ENCODE data around the gene FUT7. TPM values are rescaled to one million over a fixed set of nuclear protein-coding genes. Genes with fewer than 3 reads are reported as not detected.
"Not testable (repeated sequence)": the region's sequence is repeated elsewhere in the genome, so short reads cannot be mapped to it uniquely, and the experiment has no call there.

FUT7 gene
- total RNA-seq, 2 donors from 2014 or later: not detected

- intact Hi-C loops (cut with DNase I): no loop called here
- TF ChIP-seq CTCF (IDR thresholded peaks at IDR 0.05): no peak
- Histone ChIP-seq H3K36me3 (no peaks in the 10 kb centered on the region), H3K27me3 (no peaks in the 10 kb centered on the region), H3K27ac (no peak overlapping the region), H3K4me3 (no peak overlapping the region), H3K4me1 (no peaks in the 10 kb centered on the region), H3K9me3 (no peaks in the 10 kb centered on the region), H3K9ac (ENCODE audit: low read depth in 2 of 2, low read length in 2 of 2) (no peak overlapping the region)
- DNase-seq: no peak
These were observed 23.6 kb downstream of the FUT7 start for GRCh38 chr9:137008312-137008711.

- no peak for TF ChIP-seq CTCF (IDR thresholded peaks at IDR 0.05)
- intact Hi-C loops (cut with DNase I): no loop called here
- H3K27me3 ChIP-seq: no peaks in the 10 kb centered on the region
- H3K36me3 ChIP-seq: no peaks in the 10 kb centered on the region
- no peaks in the 10 kb centered on the region for H3K4me1 ChIP-seq
- no peak for DNase-seq
- H3K9me3 ChIP-seq: no peaks in the 10 kb centered on the region
- H3K4me3 ChIP-seq: no peak overlapping the region
- no peak overlapping the region for H3K9ac ChIP-seq (ENCODE audit: low read depth in 2 of 2, low read length in 2 of 2)
- no peak overlapping the region for H3K27ac ChIP-seq
These were observed 24.0 kb downstream of the FUT7 start for GRCh38 chr9:137007816-137008270.

GRCh38 chr9:137007108-137007815 is 24.6 kb downstream of the FUT7 start:
- Histone ChIP-seq H3K4me3 (no peak overlapping the region), H3K9ac (ENCODE audit: low read depth in 2 of 2, low read length in 2 of 2) (no peak overlapping the region), H3K4me1 (no peaks in the 10 kb centered on the region), H3K36me3 (no peaks in the 10 kb centered on the region), H3K9me3 (no peaks in the 10 kb centered on the region), H3K27ac (no peak overlapping the region), H3K27me3 (no peaks in the 10 kb centered on the region)
- no peak for DNase-seq
- TF ChIP-seq CTCF (IDR thresholded peaks at IDR 0.05): no peak
- intact Hi-C loops (cut with DNase I): no loop called here

GRCh38 chr9:137006116-137007003 is 25.5 kb downstream of the FUT7 start:
- no peaks in the 10 kb centered on the region for H3K27me3 ChIP-seq
- H3K4me3 ChIP-seq: no peak overlapping the region
- H3K9ac ChIP-seq (ENCODE audit: low read depth in 2 of 2, low read length in 2 of 2): no peak overlapping the region
- no peaks in the 10 kb centered on the region for H3K4me1 ChIP-seq
- H3K36me3 ChIP-seq: no peaks in the 10 kb centered on the region
- no peak for DNase-seq
- intact Hi-C loops (cut with DNase I): no loop called here
- H3K27ac ChIP-seq: no peak overlapping the region
- no peaks in the 10 kb centered on the region for H3K9me3 ChIP-seq
- TF ChIP-seq CTCF (IDR thresholded peaks at IDR 0.05): no peak

GRCh38 chr9:137004285-137004684 is 27.6 kb downstream of the FUT7 start:
- peak; percentile 28 for TF ChIP-seq CTCF (IDR thresholded peaks at IDR 0.05)
- H3K27me3 ChIP-seq; H3K4me3 ChIP-seq; H3K27ac ChIP-seq; DNase-seq; H3K9ac ChIP-seq (ENCODE audit: low read depth in 2 of 2, low read length in 2 of 2); H3K4me1 ChIP-seq; intact Hi-C loops (cut with DNase I); H3K9me3 ChIP-seq; H3K36me3 ChIP-seq: not testable (repeated sequence)
